Measurements from ENCODE around the gene GRIA4.

The GRIA4 gene

GRCh38 chr11:105609832-105610781 is at the start of gene GRIA4:
Gene GRIA4, plus strand, starts transcription at chr11:105610073. Its CDS starts 925 bp downstream, at chr11:105610998.
- TF ChIP-seq GATA2 (IDR thresholded peaks at IDR 0.05; ENCODE audit: low read depth, low read length) = no peak; the same call in 1 of the 2 replicates
- TF ChIP-seq GATA3 (IDR thresholded peaks at IDR 0.05; ENCODE audit: low read depth, low read length) = no peak

DNA sequence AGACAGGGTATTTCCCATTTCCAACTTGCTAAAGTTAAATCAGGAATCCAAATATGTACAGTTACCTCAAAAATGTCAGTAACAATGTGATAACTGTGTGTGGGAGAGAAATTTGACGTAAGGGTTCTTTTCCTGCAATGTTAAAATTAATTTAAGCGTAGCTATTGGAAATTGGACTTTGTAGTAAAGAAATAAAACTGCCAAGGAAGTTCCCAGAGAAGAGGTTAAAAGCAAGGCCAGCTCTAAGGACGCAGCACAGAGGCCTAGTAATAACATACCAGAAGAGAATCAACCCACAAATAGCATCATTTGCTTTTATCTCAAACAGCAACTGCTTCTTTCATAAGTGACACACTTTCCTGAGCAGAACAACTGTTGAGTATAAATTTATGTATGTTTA is 36.8 kb upstream of the GRIA4 start:
- TF ChIP-seq GATA2 (IDR thresholded peaks at IDR 0.05; ENCODE audit: low read depth, low read length) (no peak), GATA3 (IDR thresholded peaks at IDR 0.05; ENCODE audit: low read depth, low read length) (no peak)

DNA sequence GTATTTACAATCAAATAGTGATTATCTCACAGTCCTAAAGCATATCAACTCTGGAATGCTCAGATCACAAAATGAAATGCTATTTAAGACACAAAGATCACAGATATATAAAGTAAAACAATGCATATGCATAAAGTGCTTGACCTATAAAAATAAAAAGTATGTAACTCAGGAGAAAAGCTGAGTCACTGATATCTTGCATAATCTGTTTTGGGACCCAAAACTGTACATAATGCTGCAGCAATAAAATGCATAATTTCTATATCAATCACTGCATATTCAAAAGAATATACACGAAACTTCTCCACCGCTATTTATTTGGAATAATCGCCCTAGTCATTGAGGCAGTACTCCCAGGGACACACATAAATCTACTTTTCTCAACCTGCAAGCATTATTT is 34.9 kb upstream of the GRIA4 start:
- no peak for TF ChIP-seq GATA2 (IDR thresholded peaks at IDR 0.05; ENCODE audit: low read depth, low read length)
- no peak for TF ChIP-seq GATA3 (IDR thresholded peaks at IDR 0.05; ENCODE audit: low read depth, low read length)

DNA sequence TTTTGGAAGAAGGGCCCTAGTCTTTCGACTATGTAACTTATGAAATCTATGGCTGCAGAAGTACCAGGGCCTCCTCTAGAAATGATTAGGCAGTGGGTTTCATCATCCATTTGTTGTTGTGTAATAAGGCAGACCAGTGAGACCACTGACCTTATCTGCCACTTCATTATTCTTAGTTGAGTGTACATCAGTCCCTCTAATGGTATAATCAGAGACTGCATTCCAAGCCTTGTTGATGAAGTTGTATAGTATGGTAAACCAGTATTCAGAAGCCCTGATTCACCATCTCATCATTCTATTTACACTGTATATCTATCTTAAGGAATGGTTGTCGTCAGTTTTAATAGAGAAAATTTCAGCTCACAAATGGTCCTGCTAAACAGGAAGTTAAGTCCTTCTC is 32.2 kb upstream of the GRIA4 start:
- no peak for TF ChIP-seq GATA2 (IDR thresholded peaks at IDR 0.05; ENCODE audit: low read depth, low read length)
- TF ChIP-seq GATA3 (IDR thresholded peaks at IDR 0.05; ENCODE audit: low read depth, low read length) = no peak

GRCh38 chr11:105579111-105579510 is 30.8 kb upstream of the GRIA4 start:
- TF ChIP-seq GATA3 (IDR thresholded peaks at IDR 0.05; ENCODE audit: low read depth, low read length) (no peak), GATA2 (IDR thresholded peaks at IDR 0.05; ENCODE audit: low read depth, low read length) (no peak)

DNA sequence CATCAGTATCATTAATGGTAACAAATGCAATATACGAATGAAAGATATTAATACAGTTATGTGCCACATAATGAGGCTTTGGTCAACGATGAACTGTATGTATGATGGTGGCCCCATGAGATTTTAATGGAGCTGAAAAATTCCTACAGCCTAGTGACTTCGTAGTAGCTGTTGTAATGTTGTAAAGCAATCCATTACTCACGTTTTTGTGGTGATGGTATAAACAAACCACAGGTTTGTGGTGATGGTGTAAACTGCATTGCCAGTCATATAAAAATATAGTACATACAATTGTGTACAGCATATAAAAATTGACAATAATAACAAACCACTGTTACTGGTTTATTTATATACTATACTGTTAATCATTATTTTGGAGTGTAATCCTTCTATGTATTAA is 27.4 kb upstream of the GRIA4 start:
- TF ChIP-seq GATA2 (IDR thresholded peaks at IDR 0.05; ENCODE audit: low read depth, low read length) (no peak), GATA3 (IDR thresholded peaks at IDR 0.05; ENCODE audit: low read depth, low read length) (no peak)

- TF ChIP-seq GATA3 (IDR thresholded peaks at IDR 0.05; ENCODE audit: low read depth, low read length) = no peak
- no peak for TF ChIP-seq GATA2 (IDR thresholded peaks at IDR 0.05; ENCODE audit: low read depth, low read length)
Observed at GRCh38 chr11:105588001-105588400, 21.9 kb upstream of the GRIA4 start.

GRCh38 chr11:105589346-105589745 is 20.5 kb upstream of the GRIA4 start:
- TF ChIP-seq GATA2 (IDR thresholded peaks at IDR 0.05; ENCODE audit: low read depth, low read length) (no peak), GATA3 (IDR thresholded peaks at IDR 0.05; ENCODE audit: low read depth, low read length) (no peak)

- TF ChIP-seq GATA3 (IDR thresholded peaks at IDR 0.05; ENCODE audit: low read depth, low read length) (no peak), GATA2 (IDR thresholded peaks at IDR 0.05; ENCODE audit: low read depth, low read length) (no peak)
Observed at GRCh38 chr11:105592035-105592434, 17.8 kb upstream of the GRIA4 start.

DNA sequence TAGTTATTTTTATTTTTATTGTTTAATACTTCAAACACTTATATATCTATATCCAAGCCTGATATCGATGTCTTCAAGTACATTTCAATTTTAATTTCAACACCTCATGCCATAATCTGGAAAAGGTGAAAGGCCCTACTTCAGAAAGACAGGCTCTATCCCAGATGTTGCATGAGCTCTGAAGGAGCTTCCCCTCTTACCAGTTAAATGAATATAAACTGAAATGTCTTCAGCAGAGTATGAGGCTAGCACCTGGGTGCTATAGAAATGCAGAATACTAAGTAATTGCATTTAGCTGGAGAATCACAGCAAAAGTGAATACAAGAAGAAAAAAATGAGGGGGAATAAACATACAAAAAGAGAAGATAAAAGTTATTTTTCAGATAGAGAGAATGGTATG is 11.5 kb upstream of the GRIA4 start:
- TF ChIP-seq GATA2 (IDR thresholded peaks at IDR 0.05; ENCODE audit: low read depth, low read length) (no peak), GATA3 (IDR thresholded peaks at IDR 0.05; ENCODE audit: low read depth, low read length) (no peak)

GRCh38 chr11:105603156-105603555 is 6.7 kb upstream of the GRIA4 start:
- TF ChIP-seq GATA2 (IDR thresholded peaks at IDR 0.05; ENCODE audit: low read depth, low read length) (no peak), GATA3 (IDR thresholded peaks at IDR 0.05; ENCODE audit: low read depth, low read length) (no peak)

DNA sequence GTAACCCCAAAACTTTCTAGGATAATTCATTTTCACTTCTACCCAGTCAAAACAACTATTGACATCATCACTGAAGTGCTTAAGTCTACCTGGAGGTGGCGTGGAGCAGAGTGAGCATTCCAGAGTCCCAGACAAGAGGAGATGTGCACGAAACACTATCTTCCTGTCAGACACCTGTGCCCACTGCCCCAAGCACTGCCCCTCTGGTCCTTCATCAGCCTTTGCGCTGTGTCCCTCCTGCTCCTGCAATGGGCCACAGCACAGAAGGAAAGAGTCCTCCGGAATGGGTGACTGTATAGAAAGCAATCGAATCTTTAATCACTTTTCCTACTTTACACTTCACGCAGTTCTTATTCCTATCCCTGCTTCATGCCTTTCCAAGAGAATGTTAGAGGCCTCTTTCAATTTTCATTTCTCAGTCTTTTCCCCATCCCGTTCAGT is 512 bp upstream of the GRIA4 start:
- no peak for TF ChIP-seq GATA3 (IDR thresholded peaks at IDR 0.05; ENCODE audit: low read depth, low read length)
- no peak for TF ChIP-seq GATA2 (IDR thresholded peaks at IDR 0.05; ENCODE audit: low read depth, low read length)

DNA sequence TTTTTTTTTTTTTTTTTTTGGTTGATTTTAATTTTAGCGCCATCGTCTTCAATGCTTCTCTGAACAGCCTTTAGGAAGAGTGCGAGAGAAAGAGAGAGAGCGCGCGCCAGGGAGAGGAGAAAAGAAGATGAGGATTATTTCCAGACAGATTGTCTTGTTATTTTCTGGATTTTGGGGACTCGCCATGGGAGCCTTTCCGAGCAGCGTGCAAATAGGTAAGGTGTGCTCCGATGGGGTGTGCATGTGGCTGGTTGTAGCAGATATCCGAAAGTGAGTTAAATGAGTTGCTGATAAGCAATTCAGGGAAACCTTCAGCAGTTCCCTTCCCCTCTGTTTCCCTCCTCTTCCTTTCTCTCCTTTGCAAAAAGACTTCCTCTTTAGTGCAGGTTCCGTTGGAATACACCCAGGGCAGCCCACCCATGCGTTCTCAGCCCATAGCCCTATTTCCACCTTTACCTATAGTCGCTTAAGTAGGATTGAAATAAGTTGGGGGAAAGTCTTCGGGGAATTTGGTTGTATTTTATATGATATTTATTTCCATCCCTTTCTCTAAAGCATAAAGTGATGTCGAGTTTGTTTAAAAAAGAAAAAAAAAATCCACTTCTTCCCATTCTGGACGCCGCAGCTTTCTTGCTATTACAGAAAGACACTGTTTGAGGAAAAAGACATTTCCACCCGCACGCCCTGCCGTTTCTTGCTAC is 1.1 kb downstream of the GRIA4 start:
- TF ChIP-seq GATA2 (IDR thresholded peaks at IDR 0.05; ENCODE audit: low read depth, low read length) (no peak), GATA3 (IDR thresholded peaks at IDR 0.05; ENCODE audit: low read depth, low read length) (no peak)

GRCh38 chr11:105611572-105612441 is 1.9 kb downstream of the GRIA4 start:
- TF ChIP-seq GATA3 (IDR thresholded peaks at IDR 0.05; ENCODE audit: low read depth, low read length) (no peak), GATA2 (IDR thresholded peaks at IDR 0.05; ENCODE audit: low read depth, low read length) (no peak)
